ENCODE data around the gene PHC2. TPM values are rescaled to one million over a fixed set of nuclear protein-coding genes. Genes with fewer than 3 reads are reported as not detected.
A peak's percentile ranks its signal among the peaks of the same experiment; 100 is the strongest.
"Not testable (repeated sequence)": the region's sequence is repeated elsewhere in the genome, so short reads cannot be mapped to it uniquely, and the experiment has no call there.

Gene PHC2
- total RNA-seq, 1 donor from 2014 or later, result 105 TPM

DNA sequence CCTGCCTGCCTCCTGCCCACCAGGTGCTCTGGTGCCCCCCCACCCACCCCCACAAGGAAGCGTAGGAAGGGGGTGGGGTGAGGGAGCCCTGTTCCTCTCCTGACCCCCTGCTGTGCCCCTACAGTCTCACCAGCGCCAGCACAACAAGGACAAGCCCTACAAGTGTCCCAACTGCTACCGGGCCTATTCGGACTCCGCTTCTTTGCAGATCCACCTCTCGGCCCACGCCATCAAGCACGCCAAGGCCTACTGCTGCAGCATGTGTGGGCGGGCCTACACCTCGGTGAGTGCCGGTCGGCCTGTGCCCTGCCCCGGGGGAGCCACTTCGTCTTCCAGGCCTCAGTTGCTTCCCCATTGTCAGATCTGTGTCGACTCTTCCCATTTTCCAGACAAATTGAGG is 135.9 kb downstream of the PHC2 start:
- TF ChIP-seq, protein P1, sequence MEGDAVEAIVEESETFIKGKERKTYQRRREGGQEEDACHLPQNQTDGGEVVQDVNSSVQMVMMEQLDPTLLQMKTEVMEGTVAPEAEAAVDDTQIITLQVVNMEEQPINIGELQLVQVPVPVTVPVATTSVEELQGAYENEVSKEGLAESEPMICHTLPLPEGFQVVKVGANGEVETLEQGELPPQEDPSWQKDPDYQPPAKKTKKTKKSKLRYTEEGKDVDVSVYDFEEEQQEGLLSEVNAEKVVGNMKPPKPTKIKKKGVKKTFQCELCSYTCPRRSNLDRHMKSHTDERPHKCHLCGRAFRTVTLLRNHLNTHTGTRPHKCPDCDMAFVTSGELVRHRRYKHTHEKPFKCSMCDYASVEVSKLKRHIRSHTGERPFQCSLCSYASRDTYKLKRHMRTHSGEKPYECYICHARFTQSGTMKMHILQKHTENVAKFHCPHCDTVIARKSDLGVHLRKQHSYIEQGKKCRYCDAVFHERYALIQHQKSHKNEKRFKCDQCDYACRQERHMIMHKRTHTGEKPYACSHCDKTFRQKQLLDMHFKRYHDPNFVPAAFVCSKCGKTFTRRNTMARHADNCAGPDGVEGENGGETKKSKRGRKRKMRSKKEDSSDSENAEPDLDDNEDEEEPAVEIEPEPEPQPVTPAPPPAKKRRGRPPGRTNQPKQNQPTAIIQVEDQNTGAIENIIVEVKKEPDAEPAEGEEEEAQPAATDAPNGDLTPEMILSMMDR (IDR thresholded peaks at IDR 0.05; ENCODE audit: borderline replicate concordance), result no peak
- H3K9me3 ChIP-seq (replicated peaks), result no peaks in the 10 kb centered on the region
- no peak overlapping the region for H3K4me3 ChIP-seq
- H3K27ac ChIP-seq (replicated peaks), result peak overlapping the region; percentile 53
- peaks cover 23% of the 10 kb centered on the region for H3K4me1 ChIP-seq
- no peak for DNase-seq
- H3K27me3 ChIP-seq (ENCODE audit: low read depth), result no peaks in the 10 kb centered on the region
- intact Hi-C loops (cut with micrococcal nuclease), result loop anchor here (5.0 to 10.0 kb wide), 2 partner anchors 72 to 170 kb away; no protein-coding TSS in a partner anchor
- peaks cover 50% of the 10 kb centered on the region for H3K36me3 ChIP-seq

DNA sequence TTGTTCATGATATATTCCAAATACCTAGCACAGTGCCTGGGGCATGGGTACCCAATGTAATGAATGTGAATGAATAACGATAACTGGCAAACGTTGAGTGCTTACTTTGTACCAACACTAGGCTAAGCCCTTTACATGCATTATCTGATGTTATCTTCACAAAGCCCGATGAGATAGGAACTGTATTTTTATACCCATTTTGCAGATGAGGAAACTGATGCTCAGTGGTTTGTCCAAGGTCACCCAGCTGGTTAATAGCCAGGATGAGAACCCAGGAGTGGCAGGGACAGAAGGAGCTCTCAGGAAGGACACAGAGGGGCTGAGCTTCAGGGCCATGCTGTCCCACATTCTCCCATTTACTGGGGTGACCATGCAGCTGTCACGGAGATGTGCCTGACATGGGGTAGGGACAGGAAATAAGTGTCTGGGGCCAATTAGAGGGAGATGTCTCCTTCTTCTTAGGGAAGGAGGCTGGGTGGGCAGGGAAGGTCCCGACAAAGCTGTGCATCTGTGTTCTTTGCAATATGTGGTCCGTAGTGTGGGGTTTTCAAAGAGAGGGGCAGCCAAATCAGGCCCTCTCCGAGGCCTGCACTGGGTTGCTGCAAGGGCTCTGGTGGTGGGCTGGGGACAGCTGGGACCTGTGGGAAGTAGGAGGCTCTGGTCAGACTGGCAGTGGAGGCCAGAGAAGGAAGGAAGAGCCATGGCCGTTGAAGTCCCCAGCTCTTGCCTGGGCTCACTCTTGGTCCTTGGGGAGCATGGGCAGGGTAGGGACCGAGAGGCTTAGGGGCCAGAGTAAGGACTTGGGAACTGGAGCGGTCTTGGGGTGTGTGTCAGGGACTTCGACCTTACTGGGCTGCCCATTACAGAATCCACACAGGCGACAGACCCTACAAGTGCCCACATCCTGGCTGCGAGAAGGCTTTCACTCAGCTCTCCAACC is 136.6 kb downstream of the PHC2 start:
- no peak for DNase-seq
- H3K4me1 ChIP-seq, result peaks cover 29% of the 10 kb centered on the region
- H3K27me3 ChIP-seq (ENCODE audit: low read depth), result no peaks in the 10 kb centered on the region
- H3K4me3 ChIP-seq, result no peak overlapping the region
- no peaks in the 10 kb centered on the region for H3K9me3 ChIP-seq (replicated peaks)
- intact Hi-C loops (cut with micrococcal nuclease), result loop anchor here (5.0 to 10.0 kb wide), 2 partner anchors 73 to 170 kb away; no protein-coding TSS in a partner anchor
- peaks cover 49% of the 10 kb centered on the region for H3K36me3 ChIP-seq
- TF ChIP-seq, protein P1 (IDR thresholded peaks at IDR 0.05; ENCODE audit: borderline replicate concordance), result no peak
- peak overlapping the region; percentile 53 for H3K27ac ChIP-seq (replicated peaks)

DNA sequence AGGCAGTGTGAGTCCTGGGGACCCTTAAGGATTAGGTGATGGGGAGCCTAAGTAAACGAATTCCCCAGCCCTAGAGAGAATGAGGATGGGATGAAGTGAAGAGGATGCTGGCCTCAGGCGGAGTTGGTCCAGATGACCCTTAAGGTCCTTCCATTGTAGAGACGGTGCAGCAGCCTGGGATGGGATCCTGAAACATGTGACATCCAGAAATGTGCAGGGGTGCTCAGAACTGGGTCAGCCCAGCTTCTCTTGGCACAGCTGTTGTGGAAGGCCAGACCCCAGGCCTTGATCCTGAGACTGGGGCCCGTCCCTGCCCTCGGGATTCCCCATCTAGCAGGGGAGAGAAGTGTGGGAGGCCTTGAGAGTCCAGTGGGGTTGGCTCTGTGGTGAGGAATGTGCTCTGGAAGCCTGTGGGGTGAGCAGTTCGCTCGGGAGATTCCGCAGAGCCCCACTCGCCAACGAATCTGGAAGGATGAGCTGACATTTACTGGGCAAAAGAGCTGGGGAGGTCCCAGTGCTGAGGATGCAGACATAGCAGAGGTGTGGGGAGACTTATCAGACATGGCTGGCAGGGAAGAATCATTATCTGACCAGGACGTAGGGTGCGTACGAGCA is 138.1 kb downstream of the PHC2 start:
- H3K4me3 ChIP-seq, result no peak overlapping the region
- no peaks in the 10 kb centered on the region for H3K27me3 ChIP-seq (ENCODE audit: low read depth)
- H3K4me1 ChIP-seq, result peaks cover 32% of the 10 kb centered on the region
- H3K9me3 ChIP-seq (replicated peaks), result no peaks in the 10 kb centered on the region
- intact Hi-C loops (cut with micrococcal nuclease), result loop anchor here (10.0 kb wide), 1 partner anchor 172 kb away; no protein-coding TSS in a partner anchor
- H3K36me3 ChIP-seq, result peaks cover 42% of the 10 kb centered on the region
- TF ChIP-seq, protein P1 (IDR thresholded peaks at IDR 0.05; ENCODE audit: borderline replicate concordance), result no peak
- DNase-seq, result no peak
- H3K27ac ChIP-seq (replicated peaks), result peak overlapping the region; percentile 18

DNA sequence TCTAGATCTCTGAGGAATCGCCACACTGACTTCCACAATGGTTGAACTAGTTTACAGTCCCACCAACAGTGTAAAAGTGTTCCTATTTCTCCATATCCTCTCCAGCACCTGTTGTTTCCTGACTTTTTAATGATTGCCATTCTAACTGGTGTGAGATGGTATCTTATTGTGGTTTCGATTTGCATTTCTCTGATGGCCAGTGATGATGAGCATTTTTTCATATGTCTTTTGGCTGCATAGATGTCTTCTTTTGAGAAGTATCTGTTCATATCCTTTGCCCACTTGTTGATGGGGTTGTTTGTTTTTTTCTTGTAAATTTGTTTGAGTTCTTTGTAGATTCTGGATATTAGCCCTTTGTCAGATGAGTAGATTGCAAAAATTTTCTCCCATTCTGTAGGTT is 140.3 kb downstream of the PHC2 start:
- Histone ChIP-seq H3K36me3 (peaks cover 31% of the 10 kb centered on the region), H3K4me1 (peaks cover 47% of the 10 kb centered on the region)
- H3K9me3 ChIP-seq (replicated peaks); H3K4me3 ChIP-seq; DNase-seq; H3K27me3 ChIP-seq (ENCODE audit: low read depth); H3K27ac ChIP-seq (replicated peaks): not testable (repeated sequence)
- intact Hi-C loops (cut with micrococcal nuclease), result loop anchor here (10.0 kb wide), 1 partner anchor 174 kb away; no protein-coding TSS in a partner anchor

DNA sequence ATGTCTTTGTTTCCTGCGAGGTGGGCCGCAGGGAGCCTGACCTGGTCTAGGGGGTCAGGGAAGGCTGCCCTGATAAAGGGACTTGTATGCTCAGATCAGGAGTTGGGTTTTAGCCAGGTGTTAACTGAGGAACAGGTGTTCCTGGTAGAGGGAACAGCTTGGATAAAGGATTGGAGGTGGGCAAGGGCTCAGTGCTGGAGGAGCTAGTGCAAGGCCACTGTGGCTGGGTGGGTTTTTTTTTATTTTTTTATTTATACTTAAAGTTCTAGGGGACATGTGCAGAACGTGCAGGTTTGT is 141.1 kb downstream of the PHC2 start:
- DNase-seq, result no peak
- intact Hi-C loops (cut with micrococcal nuclease), result loop anchor here (10.0 kb wide), 1 partner anchor 175 kb away; no protein-coding TSS in a partner anchor
- TF ChIP-seq, protein P1 (IDR thresholded peaks at IDR 0.05; ENCODE audit: borderline replicate concordance), result no peak

More for the DNA sequence above, 141.1 kb downstream of the PHC2 start:
- Histone ChIP-seq H3K4me3 (no peak overlapping the region), H3K36me3 (peaks cover 33% of the 10 kb centered on the region), H3K9me3 (replicated peaks) (no peaks in the 10 kb centered on the region), H3K27ac (replicated peaks) (peak overlapping the region; percentile 56), H3K4me1 (peaks cover 44% of the 10 kb centered on the region), H3K27me3 (ENCODE audit: low read depth) (no peaks in the 10 kb centered on the region)

Measured in left ventricle myocardium inferior (tissue), 1 donor.